ENCODE measurements around the gene ARL4C. TPM values are rescaled to one million over a fixed set of nuclear protein-coding genes. Genes with fewer than 3 reads are reported as not detected.

The ARL4C gene
- total and polyA plus RNA-seq, 8 donors: 3.6 to 14.2 (median 9.9) TPM

- Histone ChIP-seq H3K27me3 (no peaks in the 10 kb centered on the region), H3K4me3 (no peak overlapping the region), H3K9me3 (no peaks in the 10 kb centered on the region), H3K36me3 (no peaks in the 10 kb centered on the region), H3K4me1 (no peaks in the 10 kb centered on the region), H3K27ac (no peak overlapping the region)
- TF ChIP-seq POLR2A (IDR thresholded peaks at IDR 0.05) (no peak), POLR2AphosphoS5 (IDR thresholded peaks at IDR 0.05) (no peak), EP300 (IDR thresholded peaks at IDR 0.05) (no peak), CTCF (IDR thresholded peaks at IDR 0.05) (no peak)
- intact Hi-C loops (cut with DNase I; ENCODE audit: low total_unique reads): no loop called here
- DNase-seq: no peak
These were observed 24.7 kb downstream of the ARL4C start for GRCh38 chr2:234472155-234472554.

DNA sequence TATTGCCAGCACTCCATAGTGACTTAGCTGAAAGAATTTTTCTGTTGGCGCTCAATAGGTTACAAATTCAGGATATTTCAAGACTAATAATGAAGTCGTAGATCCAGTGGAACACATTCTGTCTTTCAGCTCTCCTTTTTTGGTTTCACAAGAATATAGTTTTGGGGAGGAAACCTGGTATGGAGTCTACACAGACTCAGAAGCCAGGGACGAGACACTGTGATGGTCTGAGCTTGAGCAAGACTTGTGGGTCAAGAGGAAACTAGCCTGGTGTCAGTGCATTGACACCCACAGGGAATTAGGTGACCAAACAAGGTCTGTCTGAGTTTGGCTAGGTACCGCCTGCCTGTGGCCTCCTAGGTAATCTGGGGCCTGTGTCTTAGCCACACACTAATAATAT lies 26.9 kb downstream of the ARL4C start:
- Histone ChIP-seq H3K27me3 (no peaks in the 10 kb centered on the region), H3K4me1 (peaks cover 0 to 2% (median 0%) of the 10 kb centered on the region in 4 donors), H3K36me3 (no peaks in the 10 kb centered on the region), H3K9me3 (no peaks in the 10 kb centered on the region), H3K4me3 (no peak overlapping the region), H3K27ac (no peak overlapping the region)
- TF ChIP-seq POLR2A (IDR thresholded peaks at IDR 0.05) (no peak), POLR2AphosphoS5 (IDR thresholded peaks at IDR 0.05) (no peak), EP300 (IDR thresholded peaks at IDR 0.05) (no peak), CTCF (IDR thresholded peaks at IDR 0.05) (no peak)
- DNase-seq: no peak
- intact Hi-C loops (cut with DNase I; ENCODE audit: low total_unique reads): no loop called here
- 66 to 96% (median 91%) methylated on average over 4 of the region's 4 CpGs for WGBS, 5 donors

GRCh38 chr2:234469251-234469845 lies 27.5 kb downstream of the ARL4C start:
- H3K9me3 ChIP-seq: no peaks in the 10 kb centered on the region
- intact Hi-C loops (cut with DNase I; ENCODE audit: low total_unique reads): no loop called here
- TF ChIP-seq POLR2A (IDR thresholded peaks at IDR 0.05) (no peak), EP300 (IDR thresholded peaks at IDR 0.05) (no peak), CTCF (IDR thresholded peaks at IDR 0.05) (no peak), POLR2AphosphoS5 (IDR thresholded peaks at IDR 0.05) (no peak)
- H3K27ac ChIP-seq: no peak overlapping the region
- H3K4me1 ChIP-seq: peaks cover 0 to 8% (median under 1%) of the 10 kb centered on the region in 4 donors
- H3K27me3 ChIP-seq: no peaks in the 10 kb centered on the region
- H3K36me3 ChIP-seq: no peaks in the 10 kb centered on the region
- no peak for DNase-seq
- no peak overlapping the region for H3K4me3 ChIP-seq
- 72 to 88% (median 85%) methylated on average over 7 of the region's 7 CpGs for WGBS, 5 donors

- peak in 1 of 2 donors; percentile 50 for DNase-seq
- Histone ChIP-seq H3K36me3 (no peaks in the 10 kb centered on the region), H3K4me1 (peaks cover 0 to 12% (median 4%) of the 10 kb centered on the region in 4 donors), H3K9me3 (no peaks in the 10 kb centered on the region), H3K27ac (no peak overlapping the region), H3K27me3 (no peaks in the 10 kb centered on the region), H3K4me3 (no peak overlapping the region)
- TF ChIP-seq CTCF (IDR thresholded peaks at IDR 0.05): no peak
- TF ChIP-seq POLR2A (IDR thresholded peaks at IDR 0.05): no peak
- TF ChIP-seq POLR2AphosphoS5 (IDR thresholded peaks at IDR 0.05): no peak
- TF ChIP-seq EP300 (IDR thresholded peaks at IDR 0.05): no peak
- WGBS, 5 donors: 47 to 91% (median 85%) methylated on average over 5 of the region's 5 CpGs
- intact Hi-C loops (cut with DNase I; ENCODE audit: low total_unique reads): no loop called here
These were observed 28.4 kb downstream of the ARL4C start for GRCh38 chr2:234468503-234468902.

Data from stomach (tissue), 9 donors.